Activated CD4-positive, alpha-beta T cell treated with anti-CD3 and anti-CD28 coated beads, Interleukin-2, amount 50 U/mL, for 1 hour (primary cell): Measurements from ENCODE around the gene MAPK13.
"Not testable (repeated sequence)": the region's sequence is repeated elsewhere in the genome, so short reads cannot be mapped to it uniquely, and the experiment has no call there.

ENCODE experiments used
- DNase-seq: peaks from one replicate; pipeline ENCODE4 v3.0.0-alpha.2; 2020

Gene MAPK13

DNA sequence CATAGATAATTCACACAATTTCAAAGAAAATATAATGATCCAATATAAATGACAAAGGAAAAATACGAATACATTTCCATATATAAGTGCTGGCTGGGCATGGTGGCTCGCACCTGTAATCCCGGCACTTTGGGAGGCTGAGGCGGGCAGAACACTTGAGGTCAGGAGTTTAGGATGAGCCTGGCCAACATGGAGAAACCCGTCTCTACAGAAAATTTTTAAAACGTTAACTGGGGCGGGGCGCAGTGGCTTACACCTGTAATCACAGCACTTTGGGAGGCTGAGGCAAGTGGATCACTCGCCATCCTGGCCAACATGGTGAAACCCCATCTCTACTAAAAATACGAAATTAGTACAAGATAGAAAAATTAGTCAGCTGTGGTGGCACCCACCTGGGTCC lies 14.9 kb upstream of the MAPK13 start:
- no peak for DNase-seq

DNA sequence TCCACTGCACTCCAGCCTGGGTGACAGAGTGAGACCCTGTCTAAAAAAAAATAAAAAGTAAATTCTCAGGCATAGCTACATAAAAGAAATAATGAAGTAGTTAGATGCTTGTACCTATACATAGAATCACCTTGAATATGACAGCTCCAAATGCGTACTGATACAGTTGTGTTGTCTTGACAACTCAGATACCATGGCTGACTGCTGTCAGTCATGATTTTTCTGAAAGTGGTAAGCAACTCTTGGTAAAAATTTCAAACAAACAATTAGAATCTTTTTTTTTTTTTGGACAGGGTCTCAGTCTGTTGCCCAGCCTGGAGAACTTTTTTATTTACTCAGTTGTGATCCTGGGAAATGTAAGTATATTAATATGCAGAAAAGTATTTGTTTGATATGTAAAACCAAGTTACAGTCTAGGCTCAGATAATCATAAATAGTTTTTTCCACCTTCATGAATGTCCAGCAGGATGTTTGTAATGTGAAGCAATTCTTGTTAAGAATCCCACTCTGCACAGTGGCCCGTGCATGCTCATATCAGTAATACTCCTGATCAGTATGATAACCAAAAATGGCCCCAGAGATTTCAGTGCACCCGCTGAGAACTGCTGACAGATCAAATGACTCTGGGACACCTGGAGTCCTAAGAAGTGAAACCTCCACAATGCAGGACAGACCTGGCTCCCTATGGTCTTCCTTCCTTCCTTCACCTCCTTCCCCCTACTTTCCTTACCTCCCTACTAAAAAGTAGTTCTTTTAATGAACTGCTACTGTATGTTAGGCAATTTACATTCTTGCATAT lies 14.0 kb upstream of the MAPK13 start:
- DNase-seq, result no peak

DNA sequence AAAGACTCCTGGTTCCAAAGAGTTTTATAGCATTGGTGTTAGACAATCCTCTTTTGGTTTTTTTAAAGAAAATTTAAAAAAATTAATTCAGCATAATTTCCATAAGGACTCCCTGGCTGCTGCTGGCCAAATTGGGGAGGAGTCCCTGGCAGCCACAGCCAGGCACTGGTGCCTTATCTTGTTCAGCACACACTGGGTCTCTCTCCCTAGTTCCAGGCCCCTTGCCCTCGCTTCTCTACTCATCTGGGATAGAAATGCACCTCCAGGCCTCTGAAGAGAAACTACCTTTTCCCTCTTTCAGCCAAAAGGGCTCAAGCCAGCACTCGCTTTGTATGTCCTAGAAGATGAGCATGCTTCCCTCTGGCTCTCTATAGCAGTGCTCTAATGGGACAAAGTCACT lies 13.4 kb upstream of the MAPK13 start:
- DNase-seq, result no peak

DNA sequence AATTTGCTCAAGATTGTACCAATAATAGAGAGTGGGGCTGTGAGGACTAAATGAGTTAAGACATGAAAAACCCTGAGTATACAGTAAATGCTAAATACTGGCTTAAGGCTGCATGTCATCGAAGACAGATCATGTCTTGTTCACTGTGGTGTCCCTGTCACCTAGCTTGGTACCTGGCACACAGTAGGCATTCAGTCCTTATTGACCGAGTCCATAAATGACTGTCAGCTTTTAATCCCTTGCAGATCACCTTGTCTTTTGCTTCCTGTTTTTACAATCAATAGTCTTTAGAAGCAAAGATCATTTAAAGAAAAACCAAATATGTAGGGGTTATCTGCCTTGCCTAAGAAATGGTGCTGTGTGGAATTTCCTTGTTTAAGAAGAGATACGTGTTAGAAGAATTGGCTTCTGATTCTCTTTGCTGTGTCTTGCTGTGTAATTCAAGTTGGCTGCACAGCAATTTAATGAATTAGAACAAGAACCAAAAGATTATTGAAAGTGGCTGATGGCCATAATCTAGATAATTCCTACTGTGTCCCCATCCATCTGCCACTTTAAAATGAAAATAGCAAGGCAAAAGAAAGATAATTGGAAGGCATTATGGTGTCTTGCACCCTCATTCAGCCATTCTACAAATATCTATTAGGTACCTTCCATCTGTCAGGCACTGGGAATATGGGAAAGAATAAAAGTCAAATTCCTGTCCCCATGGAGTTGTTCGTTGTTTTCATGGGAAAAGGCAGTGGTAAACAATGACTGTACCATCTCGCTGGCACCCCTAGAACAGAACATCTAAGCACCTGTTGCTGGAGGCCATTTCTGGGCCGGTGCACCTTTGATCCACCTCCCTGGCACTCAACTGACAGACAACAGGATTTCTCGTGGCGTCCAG lies 12.4 kb upstream of the MAPK13 start:
- DNase-seq, result no peak

DNA sequence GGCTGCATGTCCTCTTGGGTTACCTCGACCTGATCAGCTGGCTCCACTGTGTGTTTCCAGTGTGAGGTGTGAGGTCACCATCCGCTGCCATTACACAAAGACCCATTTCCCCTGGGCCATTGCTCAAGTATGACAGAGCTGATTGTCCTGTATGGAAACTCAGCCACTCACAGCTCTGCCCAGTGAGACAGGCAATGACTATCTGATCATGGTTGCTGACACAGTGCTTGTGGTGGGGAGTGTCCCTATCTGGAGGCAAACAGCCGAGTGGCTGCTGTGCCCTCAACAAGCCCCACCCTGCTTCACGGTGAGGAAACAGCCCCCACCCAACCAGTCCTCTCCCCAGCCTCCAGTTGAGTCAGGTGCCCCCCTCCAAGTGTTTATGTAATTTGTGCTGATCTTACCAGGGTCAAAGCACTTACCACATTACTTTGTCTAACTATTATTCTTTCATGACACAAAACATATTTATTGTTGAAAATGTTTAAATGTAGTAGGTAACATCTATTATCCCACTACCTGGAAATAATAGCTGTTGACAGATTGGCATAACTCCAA lies 11.7 kb upstream of the MAPK13 start:
- DNase-seq, result peak; percentile 53

DNA sequence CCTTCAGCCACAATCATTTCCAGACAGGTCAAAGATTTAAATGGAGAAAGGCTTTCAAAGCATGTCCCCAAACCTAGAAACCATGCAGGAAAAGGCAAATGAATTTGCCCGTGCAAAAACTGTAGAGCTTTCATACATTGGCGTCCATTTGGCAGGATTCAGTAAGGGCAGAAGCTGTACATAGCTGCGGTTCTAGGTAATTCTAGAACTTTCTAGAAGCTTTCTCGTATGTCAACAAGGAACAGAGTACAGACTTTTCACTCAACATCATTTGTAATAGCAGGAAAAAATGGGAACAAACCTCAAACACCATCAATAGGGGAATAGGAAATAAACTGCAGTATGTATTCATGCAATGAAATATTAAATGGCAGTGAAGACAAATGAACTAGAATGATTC lies 11.1 kb upstream of the MAPK13 start:
- DNase-seq, result no peak

DNA sequence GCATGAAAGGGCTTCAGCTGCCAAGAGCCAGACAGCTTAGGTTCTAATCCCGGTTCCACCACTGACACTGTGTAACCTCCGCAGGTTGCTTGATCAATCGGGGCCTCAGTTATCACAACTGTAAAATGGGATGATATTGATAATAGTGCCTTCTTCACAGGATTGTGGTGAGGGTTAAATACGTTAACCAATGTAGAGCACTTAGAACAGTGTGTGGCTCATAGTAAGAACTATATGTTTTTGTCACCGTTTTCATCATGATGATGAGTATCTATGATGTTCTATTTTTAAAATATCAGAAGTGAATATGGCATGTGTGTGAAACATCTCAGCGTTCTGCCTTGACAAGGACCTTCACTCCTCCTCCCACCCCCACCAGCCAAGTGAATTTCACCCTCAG lies 10.3 kb upstream of the MAPK13 start:
- DNase-seq, result no peak

DNA sequence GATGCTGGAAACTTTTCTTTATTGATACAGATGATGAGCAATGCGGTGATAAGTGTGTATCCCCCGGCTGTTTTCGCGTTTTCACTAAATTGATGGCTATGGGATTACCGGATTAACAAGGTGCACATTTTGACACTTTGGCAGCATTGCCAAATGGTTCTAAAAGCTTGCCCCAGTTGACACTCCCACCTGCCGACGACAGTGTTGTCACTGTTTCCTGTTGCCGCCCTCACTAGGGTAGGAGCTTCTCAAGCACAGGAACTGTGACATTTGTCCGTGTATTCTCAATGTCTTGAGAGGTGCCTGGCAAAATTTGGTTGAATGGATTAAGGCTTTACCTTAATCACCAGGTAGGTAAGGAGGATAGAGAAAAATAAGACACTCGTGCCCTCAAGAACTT lies 9.8 kb upstream of the MAPK13 start:
- peak; percentile 70 for DNase-seq

DNA sequence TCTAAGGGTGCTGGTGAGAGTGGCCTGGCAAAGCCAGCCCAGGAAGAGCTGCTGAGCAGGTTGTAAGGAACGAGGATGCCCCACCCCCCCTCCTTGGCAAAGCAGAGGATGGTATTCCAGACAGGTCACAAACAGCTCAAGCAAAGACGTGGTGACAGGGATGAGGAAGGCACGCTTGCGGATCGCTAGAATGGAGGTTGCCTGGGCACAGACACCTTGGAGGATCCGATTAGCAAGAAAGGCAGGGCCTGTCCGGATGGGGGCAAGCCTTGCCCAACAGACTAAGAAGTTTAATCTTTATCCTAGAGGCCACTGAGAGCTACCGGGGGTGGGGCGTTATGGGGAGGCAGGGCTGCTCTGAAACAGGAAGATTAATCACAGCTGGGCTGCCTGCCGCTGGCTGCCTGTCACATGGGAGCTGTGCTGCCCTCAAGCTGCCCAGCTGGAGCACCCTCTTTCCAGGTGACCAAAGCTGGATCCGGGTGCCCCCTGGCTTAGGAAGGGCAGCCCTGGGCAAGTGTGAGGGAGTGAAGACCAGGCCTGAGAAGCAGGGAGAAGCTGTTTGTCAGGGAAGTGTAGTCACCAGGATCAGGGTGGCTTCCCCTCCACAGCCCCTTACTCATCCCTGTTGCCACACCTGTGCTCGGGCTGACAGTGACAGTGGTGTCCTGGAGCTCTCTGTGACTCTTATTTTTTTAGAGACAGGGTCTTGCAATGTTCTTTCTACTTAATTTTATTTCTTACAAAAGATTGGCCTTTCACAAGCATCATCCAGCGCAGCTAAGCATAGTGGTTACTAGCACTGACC lies 9.1 kb upstream of the MAPK13 start:
- DNase-seq, result peak; percentile 44

DNA sequence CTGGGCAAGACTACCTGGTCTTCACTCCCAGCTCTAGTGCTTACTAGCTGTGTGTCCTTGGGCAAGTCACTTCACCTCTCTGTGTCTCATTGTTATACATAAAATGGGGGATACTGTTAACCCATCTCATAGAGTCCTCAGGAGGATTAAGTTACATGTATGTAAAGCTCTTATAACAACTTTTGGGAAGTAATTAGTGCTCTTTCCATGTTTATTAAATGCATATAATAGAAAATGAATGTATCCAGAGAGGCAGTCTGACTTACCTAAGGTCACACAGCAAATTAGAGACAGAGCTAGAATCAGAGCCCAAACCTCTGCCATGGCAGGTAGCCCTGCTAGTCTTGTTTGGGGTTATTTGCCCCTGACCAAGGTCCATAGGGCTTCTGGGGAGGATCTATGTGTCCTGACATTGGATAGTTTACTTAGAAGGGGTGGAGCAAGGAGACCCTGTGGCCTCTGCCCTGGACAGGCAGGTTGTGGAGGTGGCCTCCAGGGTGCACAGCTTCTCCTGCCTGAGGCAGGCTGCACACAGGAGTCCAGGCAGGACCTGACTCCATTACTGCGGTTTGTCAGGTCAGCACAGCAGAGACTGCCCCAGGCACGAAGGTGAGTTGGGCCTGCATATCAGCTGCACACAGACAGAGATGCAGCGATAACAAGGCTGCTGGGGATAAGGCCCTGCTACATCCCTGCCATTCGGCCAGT lies 8.4 kb upstream of the MAPK13 start:
- DNase-seq, result no peak

DNA sequence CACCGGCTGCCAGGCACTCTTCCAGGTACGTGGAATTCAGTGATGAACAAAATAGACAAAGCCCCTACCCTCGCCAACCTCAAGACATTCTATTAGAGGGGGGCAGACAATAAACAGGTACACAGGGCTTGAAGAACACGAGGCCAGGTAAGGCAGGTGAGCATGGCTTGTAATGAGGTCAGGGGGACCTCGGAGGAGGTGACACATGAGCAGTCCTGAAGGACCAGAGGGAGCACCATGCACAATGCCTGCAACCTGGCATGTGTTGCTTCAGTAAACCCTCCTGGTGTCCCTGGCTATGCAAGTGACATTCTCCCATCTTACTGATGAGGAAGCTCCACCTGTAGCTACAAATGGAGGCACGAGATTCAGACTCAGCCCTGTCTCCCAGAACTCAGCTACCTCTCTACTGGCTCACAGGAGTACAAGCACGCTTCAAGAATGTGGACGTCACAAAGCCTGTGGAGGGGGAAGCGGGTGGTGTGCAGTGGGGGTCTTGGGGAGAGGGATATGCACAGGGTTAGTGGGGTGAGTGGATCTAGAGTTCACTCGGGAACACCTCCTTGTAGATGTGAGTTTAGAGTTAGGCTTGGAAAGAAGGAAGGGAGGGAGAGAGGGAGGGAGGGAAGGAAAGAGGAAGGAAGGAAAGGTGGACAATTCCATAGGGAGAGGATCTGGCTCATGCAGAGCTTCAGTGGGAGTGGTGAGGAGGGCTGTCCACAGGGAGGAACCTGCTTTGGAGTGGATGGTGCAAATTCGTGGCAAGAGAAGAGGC lies 7.6 kb upstream of the MAPK13 start:
- DNase-seq, result no peak

DNA sequence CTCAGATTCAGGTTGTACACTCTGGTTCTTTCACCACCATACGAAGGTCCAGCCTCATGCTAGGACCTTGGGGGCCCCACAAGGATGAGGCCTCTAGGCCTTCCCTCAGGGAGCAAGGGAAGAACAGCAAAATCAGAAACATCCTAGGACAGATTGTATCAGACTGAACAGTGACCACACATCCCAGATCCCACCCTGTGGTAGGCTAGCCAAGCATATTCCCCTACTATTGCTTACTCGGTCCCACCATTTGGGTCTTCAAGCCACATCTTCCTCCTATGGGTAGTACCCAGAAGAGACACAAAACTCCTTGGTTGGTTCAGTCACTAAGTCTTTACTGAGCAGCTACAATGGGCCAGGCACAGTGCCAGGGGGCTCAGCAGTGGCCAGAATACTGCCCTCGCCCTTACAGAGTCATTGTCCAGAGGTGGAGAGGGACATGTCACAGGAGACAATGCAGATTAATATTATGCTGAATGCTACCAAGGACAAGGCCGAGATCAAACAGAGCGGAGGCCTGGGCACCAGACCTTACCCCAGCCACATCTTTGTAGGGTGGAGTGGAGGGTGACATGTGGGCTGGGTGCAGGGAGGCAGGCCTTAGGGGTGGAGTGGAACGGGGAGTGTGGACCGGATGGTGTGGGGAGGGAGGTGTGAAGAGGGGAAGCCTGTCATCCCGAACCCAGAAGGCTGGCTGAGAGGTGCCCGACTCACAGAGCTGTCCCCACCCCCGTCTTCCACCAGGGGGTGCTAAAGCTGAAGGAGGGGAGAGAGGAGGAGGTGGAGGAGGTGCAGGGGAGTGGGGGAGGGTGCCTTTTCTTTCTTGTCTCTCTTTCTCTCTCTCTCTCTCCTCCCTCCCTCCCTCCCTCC lies 6.8 kb upstream of the MAPK13 start:
- peak; percentile 83 for DNase-seq

DNA sequence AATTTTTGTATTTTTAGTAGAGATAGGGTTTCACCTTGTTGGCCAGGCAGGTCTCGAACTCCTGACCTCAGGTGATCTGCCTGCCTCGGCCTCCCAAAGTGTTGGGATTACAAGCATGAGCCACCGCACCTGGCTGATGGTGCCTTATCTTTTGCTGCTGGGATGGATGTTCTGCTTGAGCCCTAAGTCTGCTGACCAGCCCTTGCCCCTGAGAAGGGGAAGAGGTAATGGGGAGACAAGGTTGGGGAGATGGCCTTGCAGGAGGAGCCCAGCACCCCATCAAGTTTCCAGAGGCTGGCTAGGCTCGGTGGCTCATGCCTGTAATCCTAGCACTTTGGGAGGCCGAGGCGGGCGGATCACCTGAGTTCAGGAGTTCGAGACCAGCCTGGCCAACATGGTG lies 6.0 kb upstream of the MAPK13 start:
- not testable (repeated sequence) for DNase-seq

DNA sequence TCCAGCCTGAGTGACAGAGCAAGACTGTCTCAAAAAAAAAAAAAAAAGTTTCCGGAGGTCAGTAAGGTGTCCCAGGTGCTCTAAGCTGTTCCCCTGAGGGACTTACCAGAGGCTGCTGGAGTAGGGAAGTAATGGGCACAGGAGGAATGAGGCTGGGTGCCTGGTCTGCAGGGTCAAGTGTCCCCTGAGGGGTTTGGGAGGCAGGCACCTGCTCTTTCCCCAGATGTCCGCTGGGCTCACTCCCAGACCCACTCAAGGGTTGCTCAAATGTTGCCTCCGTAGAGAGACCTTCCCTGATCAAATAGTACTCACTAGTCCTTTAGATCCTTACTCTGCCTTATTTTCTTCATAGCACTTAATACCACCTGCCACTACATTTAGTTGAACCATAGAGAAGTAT lies 5.4 kb upstream of the MAPK13 start:
- no peak for DNase-seq

DNA sequence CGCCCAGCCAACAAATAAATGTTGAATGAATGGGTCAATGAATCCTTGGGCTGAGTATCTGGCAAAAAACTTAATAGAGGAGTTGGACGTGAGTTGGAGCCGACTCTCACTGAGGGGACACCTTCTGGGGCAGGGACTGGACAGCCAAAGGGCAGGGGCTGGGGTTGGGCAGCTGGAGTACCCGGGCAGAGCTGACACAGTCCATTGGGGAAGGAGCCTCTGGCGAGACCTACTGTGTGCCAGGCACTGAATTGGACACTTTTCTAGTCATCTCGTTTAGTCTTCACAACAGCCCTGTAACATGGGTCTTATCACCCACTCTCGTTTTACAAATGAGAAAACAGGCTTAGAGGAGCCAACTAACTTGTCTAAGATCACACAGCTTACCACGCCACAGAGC lies 4.7 kb upstream of the MAPK13 start:
- DNase-seq, result no peak

DNA sequence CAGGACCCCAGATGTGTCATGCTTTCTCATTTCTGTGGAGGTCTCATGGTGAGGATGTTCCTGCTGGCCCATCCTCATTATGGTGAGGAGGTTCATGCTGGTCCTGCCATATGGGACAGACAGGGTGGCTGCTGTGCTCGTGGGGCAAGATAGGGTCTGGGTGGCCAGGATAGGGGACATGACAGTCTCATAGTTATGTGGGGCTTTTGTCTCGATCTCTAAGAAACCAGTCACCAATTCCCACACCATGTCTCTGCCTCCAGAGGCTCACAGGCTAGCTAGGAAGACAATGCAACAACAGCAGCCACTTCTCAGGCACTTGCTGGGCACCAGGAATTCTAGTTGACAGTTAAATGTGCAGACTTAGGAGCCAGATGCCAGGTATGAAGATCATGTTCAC lies 4.2 kb upstream of the MAPK13 start:
- no peak for DNase-seq

DNA sequence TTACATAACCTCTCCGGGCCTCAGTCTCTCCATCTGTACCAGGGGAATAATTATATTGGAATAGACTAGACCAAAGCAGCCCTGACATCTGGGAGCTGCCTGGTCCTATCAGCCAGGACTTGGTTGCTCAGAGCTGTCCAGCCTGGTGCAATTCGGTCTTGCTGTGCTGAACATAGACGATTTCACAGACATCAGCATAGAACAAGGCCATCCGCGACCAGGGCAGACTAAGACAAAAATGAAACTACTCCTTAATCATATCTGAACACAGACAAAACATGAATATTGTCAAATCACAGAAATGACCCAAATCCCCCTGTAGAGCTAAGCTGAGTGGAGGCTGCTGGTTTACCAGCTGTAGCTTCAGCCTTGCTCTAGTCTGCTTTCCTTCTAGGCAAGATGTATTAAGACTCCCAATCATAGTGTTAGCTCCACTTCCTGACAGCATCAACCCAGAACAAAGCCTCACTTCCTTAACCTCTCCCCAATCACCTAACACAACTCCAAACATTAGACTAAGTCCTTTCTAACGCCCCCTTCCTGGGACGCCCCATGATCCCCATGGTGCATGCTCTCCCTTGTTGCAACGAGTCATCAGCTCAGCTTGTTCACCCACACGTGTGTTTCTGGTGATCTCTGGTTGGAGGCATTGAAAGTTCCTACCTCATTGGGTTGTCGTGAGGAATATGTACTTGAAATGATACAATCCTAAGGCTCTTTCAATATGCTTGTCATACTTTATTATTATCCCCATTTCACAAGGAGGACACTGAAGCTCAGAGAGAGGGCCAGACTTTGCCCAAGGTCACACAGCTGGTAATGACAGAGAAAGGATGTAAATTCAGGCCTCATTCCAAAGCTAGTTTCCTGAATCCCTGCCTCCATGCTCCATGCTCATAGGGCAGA lies 3.5 kb upstream of the MAPK13 start:
- no peak for DNase-seq

DNA sequence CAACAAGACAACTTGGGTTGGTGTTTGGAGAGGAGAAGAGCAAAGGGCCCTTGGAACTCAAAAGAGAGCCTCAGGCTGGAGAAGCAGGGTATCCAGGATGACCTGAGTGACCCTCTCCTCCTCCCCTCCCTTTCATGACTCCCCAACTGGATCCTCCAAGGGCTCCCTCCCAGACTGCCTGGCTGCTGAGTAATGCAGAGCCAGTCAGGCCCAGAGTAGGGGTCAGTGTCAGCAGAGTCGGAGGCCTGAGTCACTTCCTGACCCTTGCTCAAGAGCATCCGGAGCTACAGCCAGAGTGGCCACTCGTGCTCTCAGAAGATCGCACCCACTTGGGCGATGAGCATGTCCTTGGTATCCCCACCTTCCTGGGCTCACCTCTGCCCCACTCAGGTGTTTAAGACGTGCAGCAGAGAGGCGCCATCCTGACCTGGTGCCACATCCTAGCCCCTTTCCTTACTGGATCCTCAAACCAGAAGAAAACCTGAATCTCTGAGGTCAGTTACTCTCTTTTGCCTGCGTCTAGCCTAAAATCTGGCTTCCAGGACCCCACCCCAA lies 2.8 kb upstream of the MAPK13 start:
- no peak for DNase-seq

DNA sequence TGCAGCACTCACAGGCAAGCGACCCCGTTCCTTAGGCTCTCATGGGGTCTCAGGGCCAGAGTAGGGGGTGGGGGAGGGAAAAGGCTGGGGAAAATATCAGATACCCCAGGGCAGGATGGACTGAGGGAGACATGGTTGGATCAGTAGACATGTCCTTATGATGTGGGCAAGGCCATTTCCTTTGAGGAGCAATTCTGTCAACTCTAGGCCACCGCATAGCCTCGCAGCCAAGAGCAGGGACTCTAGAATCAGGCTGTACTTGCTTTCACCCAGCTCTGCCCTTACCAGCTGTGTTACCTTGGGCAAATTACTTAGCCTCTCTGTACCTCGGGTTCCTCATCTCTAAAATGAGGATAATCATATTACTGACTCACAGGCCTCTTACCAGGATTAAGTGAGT lies 2.2 kb upstream of the MAPK13 start:
- no peak for DNase-seq
